HG03558 (cell line): ENCODE data around the gene COL4A2.
A peak's percentile ranks its signal among the peaks of the same experiment; 100 is the strongest.

Source experiments
- ATAC-seq: cut with Tn5 transposase; IDR thresholded peaks from one replicate; pipeline ENCODE4 v1.9.1; 2021; ENCODE audit warnings: moderate number of reproducible peaks; ENCODE audit not compliant: unreplicated experiment; ENCODE audit errors: extremely low read depth

Gene COL4A2

GRCh38 chr13:110559429-110559943 is 252.4 kb downstream of the COL4A2 start:
- no peak for ATAC-seq

DNA sequence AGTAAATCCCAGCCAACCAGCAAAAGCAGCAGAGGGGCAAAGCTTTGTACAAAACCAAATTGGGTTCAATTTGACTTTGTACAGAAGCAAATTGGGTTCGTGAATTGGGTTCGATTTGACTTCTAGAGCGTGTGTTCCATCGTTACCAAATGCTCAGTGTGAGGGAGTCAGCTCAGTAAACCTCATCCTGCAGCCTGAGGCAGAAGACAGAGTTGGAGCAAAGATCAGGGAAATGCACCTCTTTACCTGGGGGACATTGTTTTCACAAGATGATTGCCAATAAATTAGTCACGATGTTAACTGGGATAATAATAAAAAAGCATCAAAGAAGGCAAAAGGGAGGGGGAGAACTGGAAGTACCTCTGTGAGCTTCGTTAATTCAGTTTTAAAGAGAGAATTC is 252.9 kb downstream of the COL4A2 start:
- no peak for ATAC-seq

- ATAC-seq: no peak
Measured at GRCh38 chr13:110560601-110561343, 253.7 kb downstream of the COL4A2 start.

DNA sequence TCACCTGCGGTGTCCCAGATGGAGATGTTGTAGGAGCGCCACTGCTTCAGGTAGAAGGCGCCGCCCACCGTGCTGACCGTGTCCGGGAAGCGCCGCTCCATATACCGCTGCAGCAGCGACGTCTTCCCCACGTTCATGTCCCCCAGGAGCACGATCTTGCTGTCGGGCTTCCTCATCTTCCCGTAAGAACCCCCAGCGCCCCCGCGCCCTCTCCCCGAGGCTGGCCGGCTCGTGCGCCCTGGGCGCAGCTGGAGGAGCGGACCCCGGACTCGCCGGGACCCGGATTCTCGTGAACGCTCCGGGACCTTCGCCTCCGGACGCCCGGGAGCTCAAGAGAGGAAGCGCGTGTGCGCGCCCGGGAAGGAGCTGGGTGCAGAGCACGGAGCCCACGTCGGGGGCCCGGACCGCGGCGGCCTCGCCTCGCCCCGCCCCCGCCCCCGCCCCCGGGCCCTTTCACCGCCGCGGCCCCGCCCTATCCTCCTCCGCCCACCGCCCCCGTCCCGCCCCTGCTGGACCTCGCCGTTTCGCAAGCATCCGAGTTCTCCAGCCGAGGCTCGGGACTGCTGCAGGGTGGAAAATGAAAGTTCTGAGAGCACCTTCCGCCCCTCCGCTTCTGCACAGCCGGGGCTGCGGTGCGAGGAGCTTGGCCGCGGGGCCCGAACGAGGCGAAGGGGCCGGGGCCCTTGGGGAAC is 254.4 kb downstream of the COL4A2 start, which contains the start of gene RAB20:
TSS of gene RAB20 (minus strand) at position 379 of the 692 bp plus-strand sequence. CDS start at position 176, 203 bp downstream.
- ATAC-seq: peak; percentile 56

- no peak for ATAC-seq
Measured at GRCh38 chr13:110562036-110562597, 255.0 kb downstream of the COL4A2 start.
